BJ (cell line): ENCODE data around the gene HTR3A. TPM values are rescaled to one million over a fixed set of nuclear protein-coding genes. Genes with fewer than 3 reads are reported as not detected.

Experiments used
- CTCF ChIA-PET: fragments of 350-600 bp; formaldehyde crosslinking; extraction: SDS; loops from one replicate; lab custom pipeline; 2021; ENCODE audit warnings: antibody characterized with exemption, inconsistent platforms; lab: Yijun Ruan, JAX
- POLR2A ChIA-PET: fragments of 300-600 bp; sonication (Branson Sonifier 250); formaldehyde crosslinking; extraction: SDS; loops from one replicate; lab custom pipeline; 2021; ENCODE audit warnings: antibody characterized with exemption; lab: Charles Lee
- DNase-seq: peaks from one replicate; pipeline ENCODE4 v3.0.0-alpha.2; 2011; ENCODE audit warnings: low read depth
- H3K27me3 ChIP-seq: 2 replicates; pipeline ENCODE4 v1.6.0; 2011; ENCODE audit warnings: low read length; ENCODE audit not compliant: control insufficient read depth, insufficient read depth
- H3K36me3 ChIP-seq: 2 replicates; pipeline ENCODE4 v1.5.1; 2011; ENCODE audit warnings: low read length; ENCODE audit not compliant: control insufficient read depth, insufficient read depth
- H3K4me3 ChIP-seq: 2 replicates; pipeline ENCODE4 v1.5.1; 2011; ENCODE audit warnings: low read depth, mild to moderate bottlenecking, control low read depth, low read length
- polyA plus RNA-seq: library from polyadenylated mRNA; depleted of rRNA; stranded (reverse); fragments of >200 nt; gene quantifications from 2 replicates; pipeline ENCODE4 v1.2.3, GENCODE V29; 2011
- TF ChIP-seq, protein P1 (sequence below): IDR thresholded peaks from 2 replicates; pipeline ENCODE4 v1.5.1; 2011; ENCODE audit warnings: low read depth, mild to moderate bottlenecking, control low read depth, inconsistent platforms, low read length, moderate library complexity; ENCODE audit not compliant: insufficient read depth

HTR3A gene
- polyA plus RNA-seq, 1 experiment, result not detected

DNA sequence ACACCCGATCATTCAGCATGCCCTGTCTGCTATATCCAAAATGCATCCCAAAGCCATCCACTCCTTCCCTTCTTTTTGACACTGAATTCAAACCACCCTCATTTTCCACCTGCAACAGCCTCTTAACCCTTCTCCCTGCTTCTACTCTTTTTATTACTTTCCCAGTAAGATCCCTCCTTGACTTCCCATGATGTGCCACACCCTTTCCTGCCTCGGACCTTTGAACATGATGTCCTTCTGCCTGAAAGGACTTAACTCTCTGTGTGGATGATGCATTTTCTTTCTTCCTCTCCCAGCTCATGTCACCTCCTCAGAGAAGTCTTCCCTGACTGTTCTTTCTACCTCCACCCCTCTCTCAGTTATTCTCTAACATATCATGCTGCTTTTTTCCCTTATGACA, 36.5 kb downstream of the HTR3A start:
- Histone ChIP-seq H3K36me3 (no peaks in the 10 kb centered on the region), H3K4me3 (no peak overlapping the region), H3K27me3 (no peaks in the 10 kb centered on the region)
- ChIA-PET CTCF (no interaction called here), POLR2A (no interaction called here)
- no peak for DNase-seq
- TF ChIP-seq, protein P1, sequence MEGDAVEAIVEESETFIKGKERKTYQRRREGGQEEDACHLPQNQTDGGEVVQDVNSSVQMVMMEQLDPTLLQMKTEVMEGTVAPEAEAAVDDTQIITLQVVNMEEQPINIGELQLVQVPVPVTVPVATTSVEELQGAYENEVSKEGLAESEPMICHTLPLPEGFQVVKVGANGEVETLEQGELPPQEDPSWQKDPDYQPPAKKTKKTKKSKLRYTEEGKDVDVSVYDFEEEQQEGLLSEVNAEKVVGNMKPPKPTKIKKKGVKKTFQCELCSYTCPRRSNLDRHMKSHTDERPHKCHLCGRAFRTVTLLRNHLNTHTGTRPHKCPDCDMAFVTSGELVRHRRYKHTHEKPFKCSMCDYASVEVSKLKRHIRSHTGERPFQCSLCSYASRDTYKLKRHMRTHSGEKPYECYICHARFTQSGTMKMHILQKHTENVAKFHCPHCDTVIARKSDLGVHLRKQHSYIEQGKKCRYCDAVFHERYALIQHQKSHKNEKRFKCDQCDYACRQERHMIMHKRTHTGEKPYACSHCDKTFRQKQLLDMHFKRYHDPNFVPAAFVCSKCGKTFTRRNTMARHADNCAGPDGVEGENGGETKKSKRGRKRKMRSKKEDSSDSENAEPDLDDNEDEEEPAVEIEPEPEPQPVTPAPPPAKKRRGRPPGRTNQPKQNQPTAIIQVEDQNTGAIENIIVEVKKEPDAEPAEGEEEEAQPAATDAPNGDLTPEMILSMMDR, result no peak

DNA sequence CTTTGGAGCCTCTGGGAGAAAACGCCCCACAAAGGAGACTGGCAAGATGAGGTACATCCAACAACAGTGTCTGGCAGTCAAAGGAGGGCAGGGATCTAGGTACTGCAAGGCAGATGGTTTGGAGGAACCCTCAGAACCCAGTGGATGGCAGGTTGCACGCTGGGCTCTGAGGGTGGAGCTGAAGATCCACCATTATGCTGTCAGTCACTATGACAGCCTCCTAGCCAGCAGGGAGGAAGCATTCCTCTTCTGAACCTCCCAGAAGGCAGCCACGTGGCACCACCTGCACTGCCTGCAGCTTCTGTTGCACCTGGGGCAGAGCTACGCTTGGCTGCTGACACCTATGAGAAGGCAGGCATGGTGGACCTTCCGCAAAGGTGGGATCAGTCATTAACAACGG, 40.2 kb downstream of the HTR3A start:
- DNase-seq, result no peak
- no peaks in the 10 kb centered on the region for H3K27me3 ChIP-seq
- TF ChIP-seq, protein P1, result no peak
- no peaks in the 10 kb centered on the region for H3K36me3 ChIP-seq
- ChIA-PET CTCF (interaction anchor here (1.0 kb wide), 1 partner anchor 247 kb away, joined by 4 read pairs; no protein-coding TSS in a partner anchor), POLR2A (no interaction called here)
- H3K4me3 ChIP-seq, result no peak overlapping the region

DNA sequence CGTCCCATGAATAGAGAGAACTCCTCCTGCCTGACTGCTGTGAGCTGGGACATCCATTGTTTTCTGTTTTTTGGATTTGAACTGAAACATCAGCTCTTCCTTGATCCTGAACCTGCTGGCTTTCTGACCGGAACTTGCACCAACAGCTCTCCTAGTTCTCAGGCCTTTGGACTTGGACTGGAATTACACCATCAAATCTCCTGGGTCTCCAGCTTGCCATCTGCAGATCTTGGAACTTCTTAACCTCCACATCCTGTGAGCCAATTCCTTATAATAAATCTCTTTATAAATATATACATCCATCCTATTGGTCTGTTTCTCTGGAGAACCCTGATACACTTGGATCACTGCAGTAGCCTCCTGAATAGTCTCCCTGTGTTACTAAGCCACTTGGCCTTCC, 42.1 kb downstream of the HTR3A start:
- ChIA-PET CTCF (interaction anchor here (1.0 to 3.7 kb wide), 2 partner anchors 177 to 245 kb away, joined by 3 to 16 read pairs; no protein-coding TSS in a partner anchor), POLR2A (no interaction called here)
- TF ChIP-seq, protein P1, result no peak
- H3K27me3 ChIP-seq, result no peaks in the 10 kb centered on the region
- no peak overlapping the region for H3K4me3 ChIP-seq
- DNase-seq, result no peak
- H3K36me3 ChIP-seq, result no peaks in the 10 kb centered on the region

DNA sequence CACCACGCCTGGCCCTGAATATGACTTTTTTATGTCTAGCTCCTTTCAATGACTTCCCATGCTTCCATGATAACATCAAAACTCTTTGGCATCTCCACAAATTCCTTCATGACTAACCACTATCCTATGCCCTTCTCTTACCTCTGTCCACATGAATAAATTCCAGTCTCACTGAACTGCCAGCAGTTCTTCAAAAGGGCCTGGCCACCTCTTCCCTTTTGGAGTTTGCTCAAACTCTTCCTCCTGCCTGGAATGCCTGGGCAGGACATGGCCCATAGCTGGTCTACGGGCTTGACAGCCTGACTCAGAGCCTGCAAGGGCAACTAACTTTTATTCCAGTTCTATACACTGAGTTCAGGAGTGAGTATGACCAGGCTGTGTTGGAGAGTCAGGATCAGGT, 42.8 kb downstream of the HTR3A start:
- H3K27me3 ChIP-seq, result no peaks in the 10 kb centered on the region
- no peaks in the 10 kb centered on the region for H3K36me3 ChIP-seq
- ChIA-PET CTCF (interaction anchor here (1.0 to 3.7 kb wide), 2 partner anchors 176 to 244 kb away, joined by 3 to 16 read pairs; no protein-coding TSS in a partner anchor), POLR2A (no interaction called here)
- TF ChIP-seq, protein P1, result no peak
- DNase-seq, result no peak
- no peak overlapping the region for H3K4me3 ChIP-seq

GRCh38 chr11:114019046-114019445, 44.1 kb downstream of the HTR3A start:
- no peak for DNase-seq
- TF ChIP-seq, protein P1, result no peak
- Histone ChIP-seq H3K4me3 (no peak overlapping the region), H3K36me3 (no peaks in the 10 kb centered on the region), H3K27me3 (no peaks in the 10 kb centered on the region)
- CTCF ChIA-PET, result interaction anchor here (1.8 to 3.7 kb wide), 2 partner anchors 8 to 243 kb away, joined by 5 to 16 read pairs; no protein-coding TSS in a partner anchor
- POLR2A ChIA-PET, result no interaction called here
